Panc1 (cell line): Measurements from ENCODE around the gene LRRC46. TPM values are rescaled to one million over a fixed set of nuclear protein-coding genes. Genes with fewer than 3 reads are reported as not detected.

Experiments used
- ATAC-seq: fragments of 200-7000 bp; cut with Tn5 transposase; 2 replicates; pipeline ENCODE4 v1.9.1; 2020; ENCODE audit warnings: mild to moderate bottlenecking, moderate library complexity
- BruUV-seq: library from RNA; stranded (reverse); fragments of 400-500 nt; replicated peaks from 2 replicates; lab custom pipeline; 2021; lab: Mats Ljungman, UMichigan
- CTCF ChIA-PET: fragments of 300-600 bp; sonication (Branson Sonifier 250); formaldehyde crosslinking; loops from one replicate; lab custom pipeline; 2022; ENCODE audit warnings: antibody characterized with exemption; lab: Charles Lee
- POLR2A ChIA-PET: fragments of 300-600 bp; sonication (Branson Sonifier 250); formaldehyde crosslinking; loops from one replicate; lab custom pipeline; 2022; ENCODE audit warnings: antibody characterized with exemption; lab: Charles Lee
- DNase-seq: peaks from one replicate; pipeline ENCODE4 v3.0.0-alpha.2; 2010; ENCODE audit warnings: low read depth, low spot score
- H3K27ac ChIP-seq: 2 replicates; pipeline ENCODE4 v1.5.1; 2011; ENCODE audit warnings: mild to moderate bottlenecking, low read length, inconsistent platforms
- H3K27me3 ChIP-seq: fragments of 200-500 bp; sonication (Bioruptor generic); 2 replicates; pipeline ENCODE4 v1.6.0; 2014; ENCODE audit warnings: low read length, inconsistent platforms; ENCODE audit not compliant: control insufficient read depth, insufficient read depth
- H3K36me3 ChIP-seq: fragments of 200-500 bp; sonication (Bioruptor generic); 2 replicates; pipeline ENCODE4 v1.5.1; 2014; ENCODE audit warnings: inconsistent platforms, mild to moderate bottlenecking, low read length, moderate library complexity; ENCODE audit not compliant: control insufficient read depth, insufficient read depth
- H3K4me1 ChIP-seq: 2 replicates; pipeline ENCODE4 v1.5.1; 2011; ENCODE audit warnings: inconsistent platforms, mild to moderate bottlenecking, low read length, moderate library complexity; ENCODE audit not compliant: control insufficient read depth, insufficient read depth
- H3K4me3 ChIP-seq, 2 experiments: 2 replicates each; pipeline ENCODE4 v1.5.1; 2011 to 2012; ENCODE audit warnings: low read depth in 2 of 2, low read length in 2 of 2, mild to moderate bottlenecking in 2 of 2, inconsistent platforms in 1 of 2, moderate library complexity in 1 of 2
- H3K9me3 ChIP-seq: fragments of 200-500 bp; sonication (Bioruptor generic); 2 replicates; pipeline ENCODE4 v1.5.1; 2014; ENCODE audit warnings: low read depth, mild to moderate bottlenecking, inconsistent platforms, low read length, moderate library complexity; ENCODE audit not compliant: control insufficient read depth, insufficient read depth
- POLR2AphosphoS5 ChIP-seq: IDR thresholded peaks from 2 replicates; pipeline ENCODE4 v1.6.1; 2012; ENCODE audit warnings: mild to moderate bottlenecking, low read depth, low read length, moderate library complexity
- SIN3A ChIP-seq: IDR thresholded peaks from 2 replicates; pipeline ENCODE4 v1.6.1; 2012; ENCODE audit warnings: low read depth, mild to moderate bottlenecking, low read length, moderate library complexity, borderline replicate concordance; ENCODE audit not compliant: insufficient read depth
- TCF7L2 ChIP-seq: IDR thresholded peaks from 2 replicates; pipeline ENCODE4 v1.6.1; 2011; ENCODE audit warnings: mild to moderate bottlenecking, low read depth, low read length, inconsistent platforms
- in situ Hi-C: cut with HindIII; loops from 2 replicates; pipeline ENCODE4 v1.10.0; 2016; ENCODE audit warnings: low sequenced_read_pairs, low pct_unique_long_range_greater_than_20kb
- intact Hi-C: fragments of 100-400 bp; cut with micrococcal nuclease; formaldehyde crosslinking; loops from one replicate; pipeline ENCODE4 v1.10.0; 2022; ENCODE audit not compliant: unreplicated experiment
- total RNA-seq: library from RNA; stranded (reverse); gene quantifications from one replicate; pipeline ENCODE4 v1.2.1, GENCODE V29; 2021; ENCODE audit not compliant: unreplicated experiment
- TF ChIP-seq, protein P1 (sequence below): fragments of 450-650 bp; IDR thresholded peaks from 2 replicates; pipeline ENCODE4 v1.5.1; 2017; ENCODE audit warnings: mild to moderate bottlenecking
- TF ChIP-seq, protein P2 (sequence below), 2 experiments: IDR thresholded peaks; 2 replicates each; pipeline ENCODE4 v1.6.1; 2011 to 2012; ENCODE audit warnings: low read depth in 2 of 2, control low read depth in 1 of 2, low read length in 1 of 2, mild to moderate bottlenecking in 1 of 2, moderate library complexity in 1 of 2; ENCODE audit not compliant: insufficient read depth in 1 of 2

The LRRC46 gene
- total RNA-seq, 1 experiment from 2014 or later, result 1.9 TPM

GRCh38 chr17:47839071-47839470 lies 7.6 kb downstream of the LRRC46 start:
- no peaks in the 10 kb centered on the region for H3K27me3 ChIP-seq
- in situ Hi-C loops (no loop called here), intact Hi-C loops (no loop called here)
- TF ChIP-seq POLR2AphosphoS5 (no peak), TCF7L2 (no peak), SIN3A (no peak)
- TF ChIP-seq, protein P1, sequence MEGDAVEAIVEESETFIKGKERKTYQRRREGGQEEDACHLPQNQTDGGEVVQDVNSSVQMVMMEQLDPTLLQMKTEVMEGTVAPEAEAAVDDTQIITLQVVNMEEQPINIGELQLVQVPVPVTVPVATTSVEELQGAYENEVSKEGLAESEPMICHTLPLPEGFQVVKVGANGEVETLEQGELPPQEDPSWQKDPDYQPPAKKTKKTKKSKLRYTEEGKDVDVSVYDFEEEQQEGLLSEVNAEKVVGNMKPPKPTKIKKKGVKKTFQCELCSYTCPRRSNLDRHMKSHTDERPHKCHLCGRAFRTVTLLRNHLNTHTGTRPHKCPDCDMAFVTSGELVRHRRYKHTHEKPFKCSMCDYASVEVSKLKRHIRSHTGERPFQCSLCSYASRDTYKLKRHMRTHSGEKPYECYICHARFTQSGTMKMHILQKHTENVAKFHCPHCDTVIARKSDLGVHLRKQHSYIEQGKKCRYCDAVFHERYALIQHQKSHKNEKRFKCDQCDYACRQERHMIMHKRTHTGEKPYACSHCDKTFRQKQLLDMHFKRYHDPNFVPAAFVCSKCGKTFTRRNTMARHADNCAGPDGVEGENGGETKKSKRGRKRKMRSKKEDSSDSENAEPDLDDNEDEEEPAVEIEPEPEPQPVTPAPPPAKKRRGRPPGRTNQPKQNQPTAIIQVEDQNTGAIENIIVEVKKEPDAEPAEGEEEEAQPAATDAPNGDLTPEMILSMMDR, result no peak
- TF ChIP-seq, protein P2, sequence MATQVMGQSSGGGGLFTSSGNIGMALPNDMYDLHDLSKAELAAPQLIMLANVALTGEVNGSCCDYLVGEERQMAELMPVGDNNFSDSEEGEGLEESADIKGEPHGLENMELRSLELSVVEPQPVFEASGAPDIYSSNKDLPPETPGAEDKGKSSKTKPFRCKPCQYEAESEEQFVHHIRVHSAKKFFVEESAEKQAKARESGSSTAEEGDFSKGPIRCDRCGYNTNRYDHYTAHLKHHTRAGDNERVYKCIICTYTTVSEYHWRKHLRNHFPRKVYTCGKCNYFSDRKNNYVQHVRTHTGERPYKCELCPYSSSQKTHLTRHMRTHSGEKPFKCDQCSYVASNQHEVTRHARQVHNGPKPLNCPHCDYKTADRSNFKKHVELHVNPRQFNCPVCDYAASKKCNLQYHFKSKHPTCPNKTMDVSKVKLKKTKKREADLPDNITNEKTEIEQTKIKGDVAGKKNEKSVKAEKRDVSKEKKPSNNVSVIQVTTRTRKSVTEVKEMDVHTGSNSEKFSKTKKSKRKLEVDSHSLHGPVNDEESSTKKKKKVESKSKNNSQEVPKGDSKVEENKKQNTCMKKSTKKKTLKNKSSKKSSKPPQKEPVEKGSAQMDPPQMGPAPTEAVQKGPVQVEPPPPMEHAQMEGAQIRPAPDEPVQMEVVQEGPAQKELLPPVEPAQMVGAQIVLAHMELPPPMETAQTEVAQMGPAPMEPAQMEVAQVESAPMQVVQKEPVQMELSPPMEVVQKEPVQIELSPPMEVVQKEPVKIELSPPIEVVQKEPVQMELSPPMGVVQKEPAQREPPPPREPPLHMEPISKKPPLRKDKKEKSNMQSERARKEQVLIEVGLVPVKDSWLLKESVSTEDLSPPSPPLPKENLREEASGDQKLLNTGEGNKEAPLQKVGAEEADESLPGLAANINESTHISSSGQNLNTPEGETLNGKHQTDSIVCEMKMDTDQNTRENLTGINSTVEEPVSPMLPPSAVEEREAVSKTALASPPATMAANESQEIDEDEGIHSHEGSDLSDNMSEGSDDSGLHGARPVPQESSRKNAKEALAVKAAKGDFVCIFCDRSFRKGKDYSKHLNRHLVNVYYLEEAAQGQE (IDR thresholded peaks at IDR 0.05; ENCODE audit: insufficient read depth in 1 of 2, low read depth in 2 of 2, low read length in 1 of 2), result no peak
- no peaks in the 10 kb centered on the region for H3K36me3 ChIP-seq
- H3K9me3 ChIP-seq, result no peaks in the 10 kb centered on the region
- H3K4me3 ChIP-seq, result no peak overlapping the region
- ATAC-seq (no peak), DNase-seq (no peak)
- CTCF ChIA-PET, result interaction anchor here (0.5 kb wide), 1 partner anchor 82 kb away, joined by 7 read pairs; no protein-coding TSS in a partner anchor
- no peak overlapping the region for H3K27ac ChIP-seq
- POLR2A ChIA-PET, result interaction anchor here (0.7 kb wide), 1 partner anchor 50 kb away, joined by 3 read pairs; no protein-coding TSS in a partner anchor
- H3K4me1 ChIP-seq, result peaks cover 13% of the 10 kb centered on the region
- BruUV-seq, result no TSS peak

GRCh38 chr17:47840001-47840741 lies 8.7 kb downstream of the LRRC46 start:
- Histone ChIP-seq H3K27ac (peak overlapping the region; percentile 76), H3K4me3 (peak overlapping the region; percentile 84 to 90), H3K4me1 (peaks cover 17% of the 10 kb centered on the region), H3K9me3 (no peaks in the 10 kb centered on the region), H3K27me3 (no peaks in the 10 kb centered on the region), H3K36me3 (no peaks in the 10 kb centered on the region)
- intact Hi-C loops (loop anchor here (5.0 kb wide), 2 partner anchors 132 to 177 kb away; partner anchors contain the start of gene CDK5RAP3), in situ Hi-C loops (no loop called here)
- DNase-seq (no peak), ATAC-seq (no peak)
- BruUV-seq, result no TSS peak
- ChIA-PET CTCF (interaction anchor here (0.6 to 5.2 kb wide), 5 partner anchors 9 to 178 kb away, joined by 3 to 78 read pairs (median 5); partner anchors contain the start of genes LRRC46, MRPL10, SP2 and SP6), POLR2A (no interaction called here)
- no peak for TF ChIP-seq TCF7L2
